GM15510 (cell line): ENCODE data around the gene SCRT2.

Experiments used
- POLR2A ChIP-seq: IDR thresholded peaks from 3 replicates; pipeline ENCODE4 v1.6.1; 2011; ENCODE audit warnings: borderline replicate concordance; ENCODE audit not compliant: insufficient read length; ENCODE audit errors: extremely low read depth

SCRT2 gene

DNA sequence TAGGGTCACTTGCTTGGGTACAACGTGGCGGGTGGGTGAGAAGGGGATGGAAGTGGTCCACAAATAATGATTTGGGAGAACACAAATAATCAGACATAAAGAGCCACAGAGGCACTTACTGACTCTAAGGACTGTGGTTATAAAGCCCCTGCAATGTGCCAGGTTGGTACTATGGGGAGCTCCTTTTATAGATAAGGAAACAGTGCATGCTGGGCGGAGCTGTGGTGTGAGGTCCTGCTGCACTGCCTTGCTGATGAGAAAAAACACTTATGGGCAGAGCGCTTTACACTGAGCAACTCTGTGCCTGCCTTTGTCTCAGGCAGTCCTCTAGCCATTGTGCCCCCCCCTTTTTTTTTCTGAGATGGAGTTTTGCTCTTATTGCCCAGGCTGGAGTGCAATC is 29.1 kb upstream of the SCRT2 start:
- no peak for TF ChIP-seq POLR2A

DNA sequence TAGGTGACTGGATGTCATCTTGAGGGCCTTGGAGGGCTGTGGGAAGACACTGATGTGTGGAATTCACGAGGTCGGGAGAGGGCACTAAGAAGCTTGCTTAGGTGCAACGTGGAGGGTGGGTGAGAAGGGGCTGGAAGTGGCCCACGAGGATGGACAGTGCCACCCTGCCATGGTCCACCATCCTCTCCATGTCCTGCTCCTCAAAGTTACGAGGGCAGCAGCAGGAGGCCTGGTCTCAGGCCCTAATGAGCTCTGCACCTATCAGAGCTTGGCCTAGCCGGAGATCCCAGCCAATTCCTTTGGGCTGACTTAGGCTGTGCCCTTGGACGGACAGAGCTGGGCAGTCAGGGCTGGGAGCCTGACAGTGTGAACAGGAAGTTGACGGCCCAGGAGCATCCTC is 27.8 kb upstream of the SCRT2 start:
- no peak for TF ChIP-seq POLR2A

DNA sequence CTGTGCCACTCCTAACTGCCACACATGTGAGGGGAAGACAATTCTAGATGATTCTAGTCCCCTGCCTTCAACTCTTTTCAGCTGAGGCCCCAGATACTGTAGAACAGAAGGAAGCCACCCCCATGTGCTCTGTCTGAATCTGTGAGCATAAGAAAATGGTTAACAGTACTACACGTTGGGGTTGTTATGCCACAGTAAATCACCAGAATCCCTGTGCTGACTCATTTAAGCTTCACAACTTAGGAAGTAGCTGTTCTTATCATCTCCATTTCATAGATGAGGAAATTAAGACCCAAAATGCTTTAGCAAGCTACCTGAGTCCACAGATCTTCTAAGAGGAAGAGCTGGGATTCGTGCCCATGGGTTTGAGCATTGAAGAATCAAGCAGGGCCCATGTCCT is 27.4 kb upstream of the SCRT2 start:
- no peak for TF ChIP-seq POLR2A

DNA sequence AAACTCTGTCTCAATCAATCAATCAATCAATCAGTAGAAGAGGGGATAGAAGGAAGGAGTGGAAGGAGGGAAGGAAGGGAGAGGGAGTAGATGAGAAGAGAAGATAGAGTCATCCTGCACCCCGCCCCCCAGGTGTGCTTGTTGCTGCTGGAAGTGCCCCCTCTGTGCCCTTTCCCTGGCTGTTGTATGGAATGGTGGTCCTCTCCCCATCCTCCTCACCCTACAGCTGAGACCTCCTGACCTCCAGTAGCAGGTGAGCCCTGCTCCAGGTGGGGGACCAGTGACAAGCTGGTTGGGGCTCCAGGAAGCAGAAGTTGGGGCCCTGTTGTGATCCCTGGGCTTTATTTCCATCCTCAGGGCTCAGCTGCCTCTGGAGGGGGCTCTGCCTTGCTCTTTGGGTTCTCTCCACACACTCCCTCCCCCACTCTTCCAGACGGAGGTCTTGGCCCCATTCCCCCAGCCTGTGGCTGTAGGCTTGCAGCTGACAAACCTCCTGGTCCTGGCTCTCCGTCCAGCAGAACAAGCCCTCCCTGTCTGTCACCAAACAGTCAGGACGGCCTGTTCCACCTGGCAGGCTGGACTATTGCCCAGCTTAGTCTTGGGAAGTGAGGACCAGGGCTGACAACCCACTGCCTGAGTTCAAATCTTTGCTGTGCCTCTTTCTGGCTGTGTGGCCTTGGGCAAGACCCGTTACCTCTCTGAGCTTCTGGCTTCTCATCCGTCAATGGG is 26.0 kb upstream of the SCRT2 start:
- TF ChIP-seq POLR2A = no peak

DNA sequence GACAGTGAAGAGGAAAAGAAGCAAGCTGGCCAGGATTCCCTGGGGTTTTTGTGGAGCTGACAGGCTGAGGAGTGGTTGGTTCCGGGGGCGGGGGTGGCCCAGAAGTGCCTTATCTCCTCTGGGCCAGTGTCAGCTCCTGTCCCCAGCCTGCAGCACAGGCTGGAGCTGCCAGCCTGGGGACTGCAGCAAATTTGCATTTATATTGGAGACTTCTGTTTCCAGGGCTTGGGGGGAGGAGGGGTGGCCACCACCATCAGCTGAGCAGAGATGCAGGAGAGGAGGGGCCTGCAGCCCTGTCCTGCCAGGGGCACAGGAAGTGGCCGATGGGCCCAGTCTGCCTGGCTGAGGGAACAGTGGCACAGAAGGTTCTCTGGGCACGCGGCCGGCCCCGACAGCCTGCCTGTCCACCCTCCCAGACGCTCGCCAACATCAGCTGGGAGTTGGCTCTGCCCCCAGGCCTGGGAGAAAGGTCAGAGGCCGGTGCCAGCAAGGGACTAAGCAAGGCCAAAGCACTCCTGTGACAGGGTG is 24.3 kb upstream of the SCRT2 start:
- no peak for TF ChIP-seq POLR2A

DNA sequence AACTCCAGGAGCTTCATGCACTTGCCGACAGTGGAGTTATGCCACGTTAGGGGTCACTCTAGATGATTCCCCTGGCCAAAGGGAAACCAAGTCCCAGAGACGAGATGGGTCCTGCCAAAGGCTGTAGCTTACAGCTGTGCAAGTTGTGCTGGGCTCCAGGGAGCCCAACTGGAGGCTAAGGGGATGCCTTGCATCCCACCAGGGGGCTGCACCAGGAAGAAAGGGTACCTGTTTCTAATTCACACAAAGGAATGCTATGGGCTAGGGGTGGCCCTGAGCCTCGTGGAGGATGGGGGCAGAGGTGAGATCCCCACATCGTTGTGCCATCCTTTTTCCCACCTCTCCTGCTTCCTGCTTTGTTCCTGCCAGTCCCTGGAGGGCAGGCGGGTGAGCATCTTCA is 23.7 kb upstream of the SCRT2 start:
- no peak for TF ChIP-seq POLR2A

DNA sequence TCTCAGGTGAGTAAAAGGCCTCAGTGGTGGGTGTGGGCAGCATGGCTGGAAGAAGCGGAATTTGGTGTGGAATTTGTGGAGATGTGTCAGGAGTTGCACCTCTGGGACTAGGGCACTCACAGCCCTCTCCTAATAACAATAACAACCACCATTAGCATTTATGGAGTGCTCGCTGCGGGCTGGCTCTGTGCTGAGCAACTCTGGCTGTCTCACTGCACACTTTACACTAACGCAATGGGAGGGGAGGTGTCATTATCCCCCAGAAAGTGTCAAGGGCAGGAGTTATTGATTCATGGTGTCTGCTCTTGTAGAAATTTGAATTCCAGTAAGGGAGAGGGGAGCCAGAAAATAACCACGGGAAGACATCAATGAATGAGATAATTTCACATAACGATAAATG is 22.7 kb upstream of the SCRT2 start:
- no peak for TF ChIP-seq POLR2A

DNA sequence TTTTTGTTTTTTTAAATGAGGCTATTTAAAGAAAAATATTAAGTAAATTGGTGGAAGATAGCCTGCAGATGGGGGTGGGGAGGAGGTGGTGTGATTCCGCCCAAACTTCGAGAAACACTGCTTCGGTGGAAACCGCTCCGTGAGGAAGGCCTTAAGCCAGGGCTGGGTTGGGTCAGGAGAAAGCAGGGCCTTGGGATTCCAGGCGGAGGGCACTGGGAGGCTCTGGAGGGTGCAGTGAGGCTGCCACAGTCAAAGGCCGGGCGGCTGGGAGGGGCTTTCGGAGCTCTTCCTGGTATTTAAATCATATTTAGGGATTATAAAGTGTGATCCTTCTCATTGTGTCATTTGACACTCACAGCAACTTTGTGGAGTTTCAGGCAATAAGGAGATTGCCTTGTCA is 22.2 kb upstream of the SCRT2 start:
- TF ChIP-seq POLR2A = no peak

DNA sequence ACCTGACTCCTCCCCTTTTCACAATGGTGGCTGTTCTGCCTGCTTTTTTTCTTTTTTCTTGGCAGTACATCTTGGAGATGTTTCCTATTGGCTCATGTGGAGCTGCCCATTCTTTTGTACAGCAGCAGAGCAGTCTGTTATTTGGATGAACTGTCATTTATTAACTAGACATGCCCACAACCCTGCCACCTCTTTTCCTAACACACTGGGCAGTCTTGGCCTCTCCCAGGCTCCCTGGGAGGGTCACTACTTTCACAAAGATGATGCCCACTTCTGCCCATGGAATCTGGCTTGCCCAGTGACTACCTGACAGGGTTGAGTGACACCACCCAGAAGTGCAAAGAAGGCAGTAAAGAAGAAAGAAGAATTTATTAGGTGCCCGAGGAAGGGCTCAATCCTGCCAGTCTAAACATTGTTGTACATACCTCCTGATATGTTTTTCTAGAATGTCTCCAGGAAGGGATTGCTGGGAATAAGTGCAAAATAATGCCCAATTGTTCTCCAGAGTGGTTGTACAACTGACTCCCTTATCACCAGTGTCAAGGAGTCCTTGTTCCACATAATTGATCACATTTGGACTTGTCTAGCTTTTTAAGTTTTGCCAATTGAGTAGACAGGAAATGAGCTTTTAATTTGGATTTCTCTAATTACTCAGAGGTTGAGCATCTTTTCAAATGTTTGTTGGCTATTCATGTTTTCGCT is 19.7 kb upstream of the SCRT2 start:
- TF ChIP-seq POLR2A = no peak

DNA sequence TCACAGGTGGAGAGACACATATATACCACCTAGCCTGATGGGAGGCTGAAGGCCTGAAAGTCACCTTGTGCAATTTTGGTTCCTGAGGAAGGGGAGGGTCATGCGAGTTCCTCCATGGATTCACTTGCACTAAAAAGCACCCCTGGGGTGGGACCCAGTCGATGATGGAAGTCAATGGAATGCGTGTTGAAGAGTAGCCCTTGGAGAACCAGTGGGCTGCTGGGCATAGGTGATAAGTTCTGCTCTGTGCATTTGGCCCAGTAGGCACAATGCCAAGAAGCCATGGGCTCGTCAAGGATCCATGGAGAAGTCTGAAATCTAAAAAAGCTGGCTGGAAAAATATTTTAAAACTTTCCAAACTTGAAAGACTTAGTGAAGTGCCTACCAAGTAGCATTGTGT is 18.9 kb upstream of the SCRT2 start:
- TF ChIP-seq POLR2A = no peak

DNA sequence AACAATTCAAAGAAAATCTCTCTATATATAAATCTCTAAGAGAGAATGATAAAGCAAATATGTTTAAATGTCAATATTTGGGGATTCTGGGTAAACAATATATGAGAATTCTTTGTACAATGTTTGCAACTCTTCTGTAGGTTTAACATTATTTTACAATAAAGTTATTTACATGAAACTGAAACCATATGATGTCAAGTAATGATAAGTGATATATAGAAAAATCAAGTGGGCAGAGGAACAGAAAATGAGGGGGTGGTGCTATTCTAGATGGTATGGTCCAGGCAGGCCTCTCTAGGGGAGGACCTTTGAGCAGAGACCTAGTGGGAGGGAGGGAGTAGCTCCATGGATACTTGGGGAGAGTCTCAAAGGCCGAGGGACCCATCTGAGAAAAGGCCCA is 16.4 kb upstream of the SCRT2 start:
- no peak for TF ChIP-seq POLR2A

DNA sequence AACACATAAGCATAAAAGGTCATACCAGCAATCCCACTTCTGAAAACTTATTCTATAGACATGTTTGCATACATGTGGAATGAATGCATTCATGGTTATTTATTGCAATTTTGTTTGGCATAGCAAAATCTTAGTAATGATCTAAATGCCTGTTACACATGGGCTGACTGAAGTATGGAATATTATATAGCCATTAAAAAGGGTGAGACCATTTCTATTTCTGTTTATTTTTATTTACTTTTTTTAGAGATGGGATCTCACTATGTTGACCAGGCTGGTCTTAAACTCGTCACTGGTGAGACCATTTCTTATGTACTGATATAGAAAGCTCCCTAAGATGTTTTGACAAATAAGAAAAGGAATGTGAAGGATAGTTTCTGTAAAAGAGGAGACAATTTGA is 14.3 kb upstream of the SCRT2 start:
- no peak for TF ChIP-seq POLR2A

DNA sequence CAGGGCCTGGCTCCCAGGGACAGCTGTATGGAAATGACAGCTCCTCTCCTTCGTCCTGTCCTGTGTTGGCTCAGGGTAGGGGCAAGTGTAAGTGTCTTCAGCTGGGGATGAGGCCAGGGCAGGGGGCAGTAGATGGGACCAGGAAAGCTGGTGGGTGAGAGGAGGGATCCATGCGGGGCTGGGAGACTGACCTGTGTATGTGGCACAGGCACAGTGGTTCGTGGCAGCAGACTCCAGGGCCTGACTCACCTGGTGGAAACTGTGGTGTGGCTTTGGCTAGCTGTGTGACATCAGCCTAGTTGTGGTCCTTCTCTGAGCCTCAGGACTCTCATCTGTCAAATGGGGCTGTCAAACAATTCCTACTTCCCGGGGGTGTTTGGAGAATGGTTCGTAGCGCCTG is 13.7 kb upstream of the SCRT2 start:
- TF ChIP-seq POLR2A = no peak

DNA sequence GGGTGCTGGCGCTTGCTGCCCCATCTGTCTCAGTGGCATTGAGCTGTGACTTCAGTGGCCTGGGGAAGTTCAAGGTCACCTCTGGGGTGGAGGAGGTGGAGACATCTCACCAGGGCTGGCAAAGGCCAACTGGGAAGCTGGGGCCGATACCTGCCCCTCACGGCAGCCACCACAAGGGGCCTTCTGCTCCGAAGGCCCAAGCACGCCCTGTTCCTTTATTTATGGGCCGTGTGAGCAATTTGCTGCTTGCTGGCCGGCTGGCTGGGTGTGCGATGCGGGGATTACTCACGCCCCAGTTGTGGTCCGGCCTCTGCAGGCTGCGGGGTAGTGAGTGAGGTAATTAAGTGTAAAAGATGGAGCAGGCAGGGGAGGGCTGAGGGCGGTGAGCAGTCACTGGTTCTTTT is 13.2 kb upstream of the SCRT2 start:
- no peak for TF ChIP-seq POLR2A

DNA sequence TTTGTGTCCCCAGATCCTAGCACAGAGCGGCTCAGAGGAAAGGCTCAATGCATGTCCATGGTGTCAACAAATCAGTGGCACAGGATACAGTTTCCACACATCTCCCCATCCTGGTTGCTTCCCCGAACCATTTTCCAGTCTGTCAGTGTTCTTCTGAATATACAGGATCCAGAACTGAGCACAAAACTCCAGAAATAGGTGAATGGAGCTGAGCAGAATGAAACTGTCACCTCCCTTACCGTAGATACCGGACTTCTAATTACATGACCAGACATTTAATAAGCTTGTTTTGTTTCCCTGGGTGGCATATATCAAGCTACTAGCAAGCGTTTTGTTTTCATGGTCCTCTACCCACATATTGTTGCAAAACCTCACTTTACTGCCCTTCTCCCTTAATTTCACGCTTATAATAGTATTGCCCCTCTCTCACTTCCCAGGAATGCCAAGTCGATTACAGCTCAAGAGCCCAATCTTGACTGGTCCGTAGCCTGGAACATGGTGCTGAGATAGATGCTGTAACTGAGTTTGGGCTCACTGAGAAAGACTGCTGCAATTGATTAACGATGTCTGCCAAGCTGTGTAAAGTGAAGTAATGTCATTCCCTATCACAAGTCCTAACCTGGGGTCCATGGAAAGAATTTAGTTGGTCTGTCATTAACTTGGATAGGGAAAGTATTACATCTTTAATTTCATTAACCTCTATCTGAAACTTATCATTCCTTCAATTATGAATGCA is 12.0 kb upstream of the SCRT2 start:
- no peak for TF ChIP-seq POLR2A
